ENCODE results near the gene SH3BGR.

DNA sequence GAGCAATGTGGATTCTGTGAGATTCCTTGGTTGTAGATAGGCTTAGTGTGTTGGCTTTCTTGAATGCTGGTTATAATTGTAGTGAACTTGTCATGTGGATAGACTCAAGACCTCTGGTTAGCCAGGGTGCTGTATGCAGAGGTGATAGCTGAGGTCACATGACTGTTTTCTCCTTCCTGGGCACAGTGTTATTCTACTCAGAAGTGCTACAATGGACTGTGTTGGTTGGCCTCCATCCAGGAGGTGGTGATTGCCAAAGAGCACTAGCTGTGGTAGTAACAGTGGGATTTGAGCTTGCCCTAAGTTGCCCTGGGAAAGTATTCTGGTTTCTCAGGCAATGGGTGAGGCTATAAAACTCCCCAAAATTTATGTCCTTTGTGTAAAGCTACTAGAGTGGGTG lies 71.6 kb downstream of the SH3BGR start:
- TF ChIP-seq, protein P1, sequence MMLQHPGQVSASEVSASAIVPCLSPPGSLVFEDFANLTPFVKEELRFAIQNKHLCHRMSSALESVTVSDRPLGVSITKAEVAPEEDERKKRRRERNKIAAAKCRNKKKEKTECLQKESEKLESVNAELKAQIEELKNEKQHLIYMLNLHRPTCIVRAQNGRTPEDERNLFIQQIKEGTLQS (IDR thresholded peaks at IDR 0.05), result no peak
- TF ChIP-seq GABPA (IDR thresholded peaks at IDR 0.05 in 1 of 2, conservative IDR thresholded peaks at IDR 0.05 in 1 of 2), result no peak
- TF ChIP-seq, protein P2, sequence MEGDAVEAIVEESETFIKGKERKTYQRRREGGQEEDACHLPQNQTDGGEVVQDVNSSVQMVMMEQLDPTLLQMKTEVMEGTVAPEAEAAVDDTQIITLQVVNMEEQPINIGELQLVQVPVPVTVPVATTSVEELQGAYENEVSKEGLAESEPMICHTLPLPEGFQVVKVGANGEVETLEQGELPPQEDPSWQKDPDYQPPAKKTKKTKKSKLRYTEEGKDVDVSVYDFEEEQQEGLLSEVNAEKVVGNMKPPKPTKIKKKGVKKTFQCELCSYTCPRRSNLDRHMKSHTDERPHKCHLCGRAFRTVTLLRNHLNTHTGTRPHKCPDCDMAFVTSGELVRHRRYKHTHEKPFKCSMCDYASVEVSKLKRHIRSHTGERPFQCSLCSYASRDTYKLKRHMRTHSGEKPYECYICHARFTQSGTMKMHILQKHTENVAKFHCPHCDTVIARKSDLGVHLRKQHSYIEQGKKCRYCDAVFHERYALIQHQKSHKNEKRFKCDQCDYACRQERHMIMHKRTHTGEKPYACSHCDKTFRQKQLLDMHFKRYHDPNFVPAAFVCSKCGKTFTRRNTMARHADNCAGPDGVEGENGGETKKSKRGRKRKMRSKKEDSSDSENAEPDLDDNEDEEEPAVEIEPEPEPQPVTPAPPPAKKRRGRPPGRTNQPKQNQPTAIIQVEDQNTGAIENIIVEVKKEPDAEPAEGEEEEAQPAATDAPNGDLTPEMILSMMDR (IDR thresholded peaks at IDR 0.05; ENCODE audit: low read depth, low read length, missing input control), result no peak
- TF ChIP-seq, protein P3, sequence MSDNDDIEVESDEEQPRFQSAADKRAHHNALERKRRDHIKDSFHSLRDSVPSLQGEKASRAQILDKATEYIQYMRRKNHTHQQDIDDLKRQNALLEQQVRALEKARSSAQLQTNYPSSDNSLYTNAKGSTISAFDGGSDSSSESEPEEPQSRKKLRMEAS (IDR thresholded peaks at IDR 0.05), result no peak
- TF ChIP-seq TAF1 (conservative IDR thresholded peaks at IDR 0.05), result no peak

Data from liver (tissue), 3 donors.